IMR-90 (cell line): ENCODE data around the gene RTEL1. TPM values are rescaled to one million over a fixed set of nuclear protein-coding genes. Genes with fewer than 3 reads are reported as not detected.

ENCODE experiments used
- ATAC-seq: fragments of 200-7000 bp; cut with Tn5 transposase; 2 replicates; pipeline ENCODE4 v1.9.1; 2020; ENCODE audit warnings: low read depth, mild to moderate bottlenecking, moderate library complexity
- BruUV-seq: library from RNA; stranded (reverse); fragments of 400-500 nt; replicated peaks from 2 replicates; lab custom pipeline; 2021; lab: Mats Ljungman, UMichigan
- CTCF ChIA-PET: fragments of 300-600 bp; formaldehyde crosslinking; extraction: SDS; loops from one replicate; lab custom pipeline; 2021; ENCODE audit warnings: antibody characterized with exemption; lab: Yijun Ruan, JAX
- POLR2A ChIA-PET: fragments of 300-600 bp; sonication (Branson Sonifier 250); formaldehyde crosslinking; loops from one replicate; lab custom pipeline; 2022; ENCODE audit warnings: antibody characterized with exemption; ENCODE audit not compliant: unreplicated experiment; lab: Charles Lee
- DNase-seq: peaks from one replicate; pipeline ENCODE4 v3.0.0; 2013
- H2AFZ ChIP-seq: replicated peaks from 2 replicates; pipeline ENCODE3; 2013; ENCODE audit warnings: low read length, mild to moderate bottlenecking; ENCODE audit not compliant: poor library complexity
- H2AK5ac ChIP-seq: 2 replicates; pipeline ENCODE4 v1.6.1; 2013; ENCODE audit warnings: low read depth, low read length, inconsistent platforms
- H2AK9ac ChIP-seq: replicated peaks from 2 replicates; pipeline ENCODE3; 2013; ENCODE audit warnings: mild to moderate bottlenecking, low read depth, low read length, moderate library complexity; ENCODE audit not compliant: poor library complexity
- H2BK120ac ChIP-seq: 2 replicates; pipeline ENCODE4 v1.6.1; 2013; ENCODE audit warnings: low read depth, low read length, inconsistent platforms
- H2BK15ac ChIP-seq: 3 replicates; pipeline ENCODE4 v1.6.1; 2013; ENCODE audit warnings: low read depth, low read length, inconsistent platforms
- H2BK20ac ChIP-seq: 2 replicates; pipeline ENCODE4 v1.6.1; 2013; ENCODE audit warnings: low read depth, mild to moderate bottlenecking, inconsistent platforms, low read length, moderate library complexity
- H2BK5ac ChIP-seq: 2 replicates; pipeline ENCODE4 v1.6.1; 2013; ENCODE audit warnings: mild to moderate bottlenecking, low read depth, low read length, inconsistent platforms; ENCODE audit not compliant: poor library complexity, severe bottlenecking
- H3K14ac ChIP-seq: replicated peaks from 2 replicates; pipeline ENCODE4 v1.6.1; 2013; ENCODE audit warnings: low read depth, low read length, inconsistent platforms
- H3K18ac ChIP-seq: 2 replicates; pipeline ENCODE4 v1.6.1; 2013; ENCODE audit warnings: low read depth, low read length, control low read depth
- H3K23ac ChIP-seq: 2 replicates; pipeline ENCODE4 v1.6.1; 2013; ENCODE audit warnings: low read depth, low read length, inconsistent platforms
- H3K27ac ChIP-seq: 2 replicates; pipeline ENCODE4 v1.5.1; 2013; ENCODE audit warnings: mild to moderate bottlenecking, control low read depth, low read length; ENCODE audit not compliant: insufficient read depth
- H3K27me3 ChIP-seq: 2 replicates; pipeline ENCODE4 v1.6.1; 2013; ENCODE audit warnings: low read length; ENCODE audit not compliant: control insufficient read depth, insufficient read depth
- H3K36me3 ChIP-seq: 2 replicates; pipeline ENCODE4 v1.6.1; 2013; ENCODE audit warnings: low read length, mixed read lengths; ENCODE audit not compliant: control insufficient read depth, insufficient read depth
- H3K4ac ChIP-seq: 2 replicates; pipeline ENCODE4 v1.6.1; 2013; ENCODE audit warnings: low read depth, low read length, inconsistent platforms
- H3K4me1 ChIP-seq: 2 replicates; pipeline ENCODE4 v1.6.1; 2013; ENCODE audit warnings: low read length, mixed read lengths; ENCODE audit not compliant: control insufficient read depth, insufficient read depth
- H3K4me2 ChIP-seq: 2 replicates; pipeline ENCODE4 v1.6.1; 2013; ENCODE audit warnings: low read depth, mild to moderate bottlenecking, control low read depth, low read length, moderate library complexity
- H3K4me3 ChIP-seq: 2 replicates; pipeline ENCODE4 v1.5.1; 2013; ENCODE audit warnings: low read depth, mild to moderate bottlenecking, control low read depth, low read length, moderate library complexity; ENCODE audit not compliant: insufficient read depth
- H3K56ac ChIP-seq: 2 replicates; pipeline ENCODE4 v1.6.1; 2013; ENCODE audit warnings: low read length, inconsistent platforms; ENCODE audit not compliant: insufficient read depth; ENCODE audit errors: extremely low read depth
- H3K79me1 ChIP-seq, 2 experiments: 2 replicates each; pipeline ENCODE4 v1.6.1; 2013; ENCODE audit warnings: low read length in 2 of 2, inconsistent platforms in 1 of 2, low read depth in 1 of 2
- H3K9ac ChIP-seq: 2 replicates; pipeline ENCODE4 v1.6.1; 2013; ENCODE audit warnings: low read depth, low read length, control low read depth
- H3K9me1 ChIP-seq: 2 replicates; pipeline ENCODE4 v1.6.1; 2013; ENCODE audit warnings: low read length, inconsistent platforms; ENCODE audit not compliant: insufficient read depth
- H3K9me3 ChIP-seq: 2 replicates; pipeline ENCODE4 v1.6.1; 2013; ENCODE audit warnings: low read length; ENCODE audit not compliant: control insufficient read depth, insufficient read depth
- H4K20me1 ChIP-seq: 2 replicates; pipeline ENCODE4 v1.6.1; 2013; ENCODE audit warnings: low read length, inconsistent platforms; ENCODE audit not compliant: insufficient read depth
- H4K5ac ChIP-seq: 2 replicates; pipeline ENCODE4 v1.6.1; 2013; ENCODE audit warnings: mild to moderate bottlenecking, low read depth, low read length, control low read depth
- H4K8ac ChIP-seq, 2 experiments: 2 replicates each; pipeline ENCODE4 v1.6.1; 2013; ENCODE audit warnings: low read depth in 2 of 2, low read length in 2 of 2, control low read depth in 1 of 2, inconsistent platforms in 1 of 2
- H4K91ac ChIP-seq: 2 replicates; pipeline ENCODE4 v1.6.1; 2013; ENCODE audit warnings: low read depth, low read length, inconsistent platforms; ENCODE audit not compliant: insufficient read depth
- MAFK ChIP-seq: IDR thresholded peaks from 2 replicates; pipeline ENCODE4 v1.6.1; 2012; ENCODE audit warnings: low read depth, low read length, improper control_type of control experiment
- NFE2L2 ChIP-seq: fragments of 150-350 bp; IDR thresholded peaks from 2 replicates; pipeline ENCODE4 v1.6.1; 2016; ENCODE audit warnings: low read depth, mild to moderate bottlenecking, low read length
- POLR2A ChIP-seq: IDR thresholded peaks from 2 replicates; pipeline ENCODE4 v1.6.1; 2012; ENCODE audit warnings: mild to moderate bottlenecking, low read depth, low read length
- SMC3 ChIP-seq: fragments of 150-350 bp; IDR thresholded peaks from 2 replicates; pipeline ENCODE4 v1.6.1; 2016; ENCODE audit warnings: low read depth, mild to moderate bottlenecking, antibody characterized with exemption, low read length, moderate library complexity
- USF2 ChIP-seq: fragments of 150-350 bp; IDR thresholded peaks from 2 replicates; pipeline ENCODE4 v1.6.1; 2017; ENCODE audit warnings: mild to moderate bottlenecking, antibody characterized with exemption, low read length, low read depth
- WGBS, 2 experiments: methylation state at CpG; one replicate each; pipeline versions ENCODE4 v1.1.5 to v1.1.7; 2013; ENCODE audit warnings: missing lambda C conversion rate in 2 of 2; ENCODE audit not compliant: insufficient read length in 1 of 2; ENCODE audit errors: extremely low coverage in 2 of 2; 5-methylcytosine and 5-hydroxymethylcytosine counted together
- dilution Hi-C: fragments of 300-500 bp; cut with HindIII; formaldehyde crosslinking; loops from one replicate; pipeline ENCODE4 v1.14.3; 2018; ENCODE audit warnings: low sequenced_read_pairs; ENCODE audit not compliant: unreplicated experiment
- in situ Hi-C: fragments of 300-500 bp; cut with MboI; formaldehyde crosslinking; loops from 3 replicates; pipeline ENCODE4 v1.14.3; 2019; ENCODE audit warnings: low sequenced_read_pairs, inconsistent platforms, mixed read lengths
- intact Hi-C: fragments of 100-400 bp; cut with micrococcal nuclease; formaldehyde crosslinking; loops from 2 replicates; pipeline ENCODE4 v1.10.0; 2022
- polyA plus RNA-seq, 3 experiments: library from polyadenylated mRNA; depleted of rRNA; stranded (reverse); fragments of >200 nt; gene quantifications; 2 replicates each; pipeline ENCODE4 v1.2.3, GENCODE V29; 2012; ENCODE audit warnings: low replicate concordance in 1 of 3
- total RNA-seq: library from RNA; depleted of rRNA; stranded (reverse); fragments of >200 nt; gene quantifications from 2 replicates; pipeline ENCODE4 v1.2.3, GENCODE V29; 2012

The RTEL1 gene
- total and polyA plus RNA-seq, 2 of the 4 experiments (the other 2 are of a cell fraction) = 14.7 to 18.8 TPM

GRCh38 chr20:63681609-63682142 lies 23.6 kb downstream of the RTEL1 start:
- intact Hi-C loops = loop anchor here (2.0 kb wide), 1 partner anchor 143 kb away; no protein-coding TSS in a partner anchor
- DNase-seq = no peak
- H3K4me3 ChIP-seq = no peak overlapping the region
- H3K27ac ChIP-seq = peak overlapping the region; percentile 92
- H3K23ac ChIP-seq = peak overlapping the region; percentile 94; the same call in 1 of the 2 replicates
- in situ Hi-C loops = no loop called here
- no peaks in the 10 kb centered on the region for H4K20me1 ChIP-seq
- peak overlapping the region; percentile 92 for H2BK20ac ChIP-seq
- H3K9me1 ChIP-seq = peaks cover 24% of the 10 kb centered on the region
- peaks cover 24% of the 10 kb centered on the region for H3K36me3 ChIP-seq
- peak overlapping the region; percentile 100 for H2BK15ac ChIP-seq
- H2BK5ac ChIP-seq = peak overlapping the region; percentile 99
- no peaks in the 10 kb centered on the region for H3K9me3 ChIP-seq
- no peak for ATAC-seq
- no TSS peak for BruUV-seq
- peaks cover 23% of the 10 kb centered on the region for H3K4me1 ChIP-seq
- peak overlapping the region; percentile 77 for H3K56ac ChIP-seq
- peak overlapping the region; percentile 98 for H4K5ac ChIP-seq
- H3K14ac ChIP-seq = peak overlapping the region; percentile 98
- peak overlapping the region; percentile 99 for H3K18ac ChIP-seq
- no peak overlapping the region for H3K4me2 ChIP-seq
- H2AK5ac ChIP-seq = peak overlapping the region; percentile 100
- peak overlapping the region; percentile 100 for H3K4ac ChIP-seq
- peaks cover 10 to 44% of the 10 kb centered on the region in 2 experiments; a peak in 3 of 4 replicates for H3K79me1 ChIP-seq
- TF ChIP-seq NFE2L2 (no peak), USF2 (no peak), POLR2A (0 out of 2 replicates have a peak, but pooled peaks have one; percentile 7), MAFK (no peak), SMC3 (no peak)
- peak overlapping the region; percentile 85 for H2AK9ac ChIP-seq
- WGBS, 2 experiments = 89% methylated on average over 6 of the region's 13 CpGs; no CpG with 5 or more reads in 1 of the 2 experiments
- peak overlapping the region; percentile 81 for H2AFZ ChIP-seq
- H2BK120ac ChIP-seq = peak overlapping the region; percentile 99
- H4K8ac ChIP-seq = peak overlapping the region; percentile 99 to 100
- peak overlapping the region; percentile 99 for H4K91ac ChIP-seq
- dilution Hi-C loops = no loop called here
- ChIA-PET CTCF (interaction anchor here (0.6 kb wide), 1 partner anchor 1182 kb away, joined by 3 read pairs; no protein-coding TSS in a partner anchor), POLR2A (no interaction called here)
- H3K27me3 ChIP-seq = no peaks in the 10 kb centered on the region
- no peak overlapping the region for H3K9ac ChIP-seq
